ENCODE measurements around the gene SGPL1. TPM values are rescaled to one million over a fixed set of nuclear protein-coding genes. Genes with fewer than 3 reads are reported as not detected.

Gene SGPL1
- total RNA-seq, 1 experiment from 2014 or later: 52.6 TPM

DNA sequence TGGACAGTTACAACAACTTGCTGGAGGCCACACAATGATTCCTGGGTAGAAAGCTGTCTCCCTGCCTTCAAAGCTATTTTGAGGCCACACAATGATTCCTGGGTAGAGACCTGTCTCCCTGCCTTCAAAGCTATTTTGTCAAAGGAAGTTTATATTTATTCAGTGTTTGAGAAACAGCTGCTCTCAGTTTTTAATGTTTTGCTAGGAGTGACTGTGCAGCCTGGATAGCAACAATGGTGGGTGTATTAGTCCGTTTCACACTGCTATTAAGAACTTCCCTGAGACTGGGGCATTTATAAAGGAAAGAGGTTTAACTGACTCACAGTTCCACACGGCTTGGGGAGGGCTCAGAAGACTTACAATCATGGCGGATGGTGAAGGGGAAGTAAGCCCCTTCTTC, 3.9 kb upstream of the SGPL1 start:
- Histone ChIP-seq H4K91ac (ENCODE audit: insufficient read length, low read depth, low read length) (no peak overlapping the region), H3K4me2 (ENCODE audit: insufficient read depth, insufficient read length, low read length) (no peak overlapping the region), H4K20me1 (ENCODE audit: control insufficient read depth, insufficient read depth, insufficient read length) (no peaks in the 10 kb centered on the region), H3K14ac (ENCODE audit: insufficient read depth, low read length) (no peak overlapping the region), H2BK12ac (ENCODE audit: insufficient read length, low read depth, low read length) (no peak overlapping the region), H3T11ph (ENCODE audit: low read length) (no peak overlapping the region), H3K56ac (ENCODE audit: insufficient read length, low read depth, low read length) (no peak overlapping the region), H3K4me1 (ENCODE audit: insufficient read depth, low read length) (peaks cover 3% of the 10 kb centered on the region; the same call in 1 of the 2 replicates), H3K18ac (ENCODE audit: insufficient read length, low read depth, low read length) (no peak overlapping the region), H2AFZ (ENCODE audit: low read length) (no peak overlapping the region), H2BK5ac (ENCODE audit: insufficient read length, low read length) (no peak overlapping the region), H4K5ac (ENCODE audit: insufficient read length, low read depth, low read length) (no peak overlapping the region), H3K23me2 (ENCODE audit: insufficient read length, low read depth, low read length, poor library complexity, severe bottlenecking) (peaks cover 5% of the 10 kb centered on the region), H2BK20ac (ENCODE audit: low read depth, low read length, poor library complexity, severe bottlenecking) (no peak overlapping the region), H2BK120ac (ENCODE audit: low read depth, low read length, poor library complexity, severe bottlenecking) (no peak overlapping the region), H3K9me3 (ENCODE audit: control insufficient read depth, low read depth, low read length) (no peaks in the 10 kb centered on the region), H2BK15ac (ENCODE audit: low read depth, low read length) (no peak overlapping the region), H3K23ac (ENCODE audit: insufficient read length, low read depth, low read length) (no peak overlapping the region), H3K27ac (ENCODE audit: insufficient read length, low read depth, low read length) (no peak overlapping the region), H3K79me1 (ENCODE audit: insufficient read depth, low read depth, low read length, poor library complexity, severe bottlenecking) (no peaks in the 10 kb centered on the region), H3K79me2 (ENCODE audit: insufficient read depth, low read length) (no peaks in the 10 kb centered on the region), H3K9ac (ENCODE audit: extremely low read depth, insufficient read length, low read length) (no peak overlapping the region), H3K27me3 (ENCODE audit: insufficient read depth, low read length) (no peaks in the 10 kb centered on the region), H2AK5ac (ENCODE audit: insufficient read length, low read length) (no peak overlapping the region), H4K8ac (replicated peaks; ENCODE audit: insufficient read length, low read depth, low read length) (no peak overlapping the region), H3K4ac (ENCODE audit: low read depth, low read length) (no peak overlapping the region)
- Mint-ChIP-seq H3K27me3 (ENCODE audit: low read depth) (no peaks in the 10 kb centered on the region; the same call in 1 of the 2 replicates), H3K4me3 (no peak overlapping the region), H3K4me1 (peaks cover 27 to 28% of the 10 kb centered on the region in 2 experiments), H3K36me3 (ENCODE audit: insufficient read depth in 1 of 3, low read depth in 3 of 3) (no peaks in the 10 kb centered on the region), H3K27ac (no peak overlapping the region), H3K9me3 (no peaks in the 10 kb centered on the region)
- DNase-seq: no peak
- TF ChIP-seq, protein P1, sequence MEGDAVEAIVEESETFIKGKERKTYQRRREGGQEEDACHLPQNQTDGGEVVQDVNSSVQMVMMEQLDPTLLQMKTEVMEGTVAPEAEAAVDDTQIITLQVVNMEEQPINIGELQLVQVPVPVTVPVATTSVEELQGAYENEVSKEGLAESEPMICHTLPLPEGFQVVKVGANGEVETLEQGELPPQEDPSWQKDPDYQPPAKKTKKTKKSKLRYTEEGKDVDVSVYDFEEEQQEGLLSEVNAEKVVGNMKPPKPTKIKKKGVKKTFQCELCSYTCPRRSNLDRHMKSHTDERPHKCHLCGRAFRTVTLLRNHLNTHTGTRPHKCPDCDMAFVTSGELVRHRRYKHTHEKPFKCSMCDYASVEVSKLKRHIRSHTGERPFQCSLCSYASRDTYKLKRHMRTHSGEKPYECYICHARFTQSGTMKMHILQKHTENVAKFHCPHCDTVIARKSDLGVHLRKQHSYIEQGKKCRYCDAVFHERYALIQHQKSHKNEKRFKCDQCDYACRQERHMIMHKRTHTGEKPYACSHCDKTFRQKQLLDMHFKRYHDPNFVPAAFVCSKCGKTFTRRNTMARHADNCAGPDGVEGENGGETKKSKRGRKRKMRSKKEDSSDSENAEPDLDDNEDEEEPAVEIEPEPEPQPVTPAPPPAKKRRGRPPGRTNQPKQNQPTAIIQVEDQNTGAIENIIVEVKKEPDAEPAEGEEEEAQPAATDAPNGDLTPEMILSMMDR (conservative IDR thresholded peaks at IDR 0.05): no peak
- whole genome bisulfite sequencing (ENCODE audit: extremely low coverage, insufficient read length, low lambda C conversion rate): no CpG with 5 or more reads among the region's 3 CpGs
